ENCODE data around the gene P2RY11. TPM values are rescaled to one million over a fixed set of nuclear protein-coding genes. Genes with fewer than 3 reads are reported as not detected.
A peak's percentile ranks its signal among the peaks of the same experiment; 100 is the strongest.

The P2RY11 gene
- total RNA-seq, 1 donor from 2014 or later, result 31.2 TPM

DNA sequence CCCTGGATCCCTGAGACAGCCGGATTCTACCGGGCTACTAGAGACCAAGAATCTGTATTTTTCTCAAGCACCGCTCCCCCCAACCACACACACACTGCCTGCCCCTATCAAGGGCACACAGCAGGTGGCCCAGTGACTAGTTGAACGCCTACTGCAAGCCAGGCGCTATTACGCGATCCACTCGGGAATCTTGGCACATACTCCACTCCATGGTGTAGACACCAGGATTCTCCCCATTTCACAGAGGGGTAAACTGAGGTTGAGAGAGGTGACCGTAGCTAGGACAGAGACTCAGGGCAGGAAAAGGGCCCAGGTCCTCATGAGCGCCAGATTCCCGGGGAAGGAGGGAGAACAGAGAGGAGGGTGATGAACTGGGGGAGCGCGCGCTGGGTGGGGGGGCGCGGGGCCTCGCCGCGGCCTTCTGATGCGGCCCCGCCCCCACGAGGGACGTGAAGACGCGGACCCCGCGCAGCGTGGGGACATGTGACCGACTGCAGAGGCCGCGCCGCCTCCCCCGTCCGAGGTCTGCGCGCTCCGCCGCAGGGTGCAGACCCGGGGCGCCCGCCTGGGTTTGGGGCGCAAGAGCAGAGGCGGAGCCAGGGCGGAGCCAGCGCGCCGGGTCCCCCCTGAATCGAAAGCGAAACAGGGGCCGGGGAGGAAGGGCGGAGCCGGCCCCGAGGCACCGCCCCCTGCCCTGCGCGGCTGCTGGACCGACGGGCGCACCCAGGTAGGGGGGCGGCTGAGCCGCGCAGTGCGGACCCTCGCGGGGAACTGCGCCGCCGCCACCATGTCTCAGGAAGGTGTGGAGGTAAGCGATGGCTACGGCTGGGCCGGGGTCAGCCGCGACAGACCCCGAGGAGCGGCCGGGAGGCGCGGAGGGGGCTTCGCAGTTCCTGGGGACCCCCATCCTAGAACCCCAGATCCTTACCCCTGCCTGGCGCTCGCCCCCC is 25.6 kb upstream of the P2RY11 start, which contains the start of gene SHFL:
Gene SHFL (plus strand): TSS at position 677 of the 950 bp plus-strand sequence. CDS start 111 bp downstream, at position 788.
- peaks cover 27% of the 10 kb centered on the region for H3K27me3 Mint-ChIP-seq (ENCODE audit: low read depth)

GRCh38 chr19:10086591-10087192 is 24.8 kb upstream of the P2RY11 start:
- no peaks in the 10 kb centered on the region for H3K9me3 Mint-ChIP-seq
- DNase-seq (ENCODE audit: low spot score in 2 of 2, unreplicated experiment in 2 of 2), result no peak
- no peak overlapping the region for H3K27ac Mint-ChIP-seq
- no peaks in the 10 kb centered on the region for H3K4me1 Mint-ChIP-seq
- H3K27me3 Mint-ChIP-seq (ENCODE audit: low read depth), result peaks cover 25% of the 10 kb centered on the region
- peak overlapping the region; percentile 74 for H3K4me3 Mint-ChIP-seq
- TF ChIP-seq CTCF (IDR thresholded peaks at IDR 0.05; ENCODE audit: unreplicated experiment), result no peak
- peaks cover 12% of the 10 kb centered on the region for H3K36me3 Mint-ChIP-seq

More for the DNA sequence above, 25.6 kb upstream of the P2RY11 start, which contains the start of gene SHFL:
- Mint-ChIP-seq H3K36me3 (peaks cover 9% of the 10 kb centered on the region), H3K27ac (no peak within 1 kb of the TSS), H3K9me3 (no peaks in the 10 kb centered on the region), H3K4me1 (no peaks in the 10 kb centered on the region), H3K4me3 (peak within 1 kb of the TSS; percentile 74)
- peak; percentile 60 to 73 for DNase-seq (ENCODE audit: low spot score in 2 of 2, unreplicated experiment in 2 of 2)
- TF ChIP-seq CTCF (IDR thresholded peaks at IDR 0.05; ENCODE audit: unreplicated experiment), result no peak

- DNase-seq (ENCODE audit: low spot score in 2 of 2, unreplicated experiment in 2 of 2), result no peak
- Mint-ChIP-seq H3K27ac (peak overlapping the region; percentile 11), H3K4me3 (peak overlapping the region; percentile 74), H3K4me1 (no peaks in the 10 kb centered on the region), H3K9me3 (no peaks in the 10 kb centered on the region), H3K27me3 (ENCODE audit: low read depth) (peaks cover 25% of the 10 kb centered on the region), H3K36me3 (peaks cover 16% of the 10 kb centered on the region)
- TF ChIP-seq CTCF (IDR thresholded peaks at IDR 0.05; ENCODE audit: unreplicated experiment), result no peak
Measured at GRCh38 chr19:10087296-10088061, 24.0 kb upstream of the P2RY11 start.

- H3K4me3 Mint-ChIP-seq, result no peak overlapping the region
- no peaks in the 10 kb centered on the region for H3K4me1 Mint-ChIP-seq
- DNase-seq (ENCODE audit: low spot score in 2 of 2, unreplicated experiment in 2 of 2), result no peak
- H3K36me3 Mint-ChIP-seq, result peaks cover 21% of the 10 kb centered on the region
- no peak for TF ChIP-seq CTCF (IDR thresholded peaks at IDR 0.05; ENCODE audit: unreplicated experiment)
- peaks cover 17% of the 10 kb centered on the region for H3K27me3 Mint-ChIP-seq (ENCODE audit: low read depth)
- no peak overlapping the region for H3K27ac Mint-ChIP-seq
- peaks cover 5% of the 10 kb centered on the region for H3K9me3 Mint-ChIP-seq
Measured at GRCh38 chr19:10088949-10089554, 22.4 kb upstream of the P2RY11 start.

GRCh38 chr19:10089801-10090375 is 21.6 kb upstream of the P2RY11 start:
- H3K4me3 Mint-ChIP-seq, result no peak overlapping the region
- peaks cover 5% of the 10 kb centered on the region for H3K9me3 Mint-ChIP-seq
- DNase-seq (ENCODE audit: low spot score in 2 of 2, unreplicated experiment in 2 of 2), result no peak
- TF ChIP-seq CTCF (IDR thresholded peaks at IDR 0.05; ENCODE audit: unreplicated experiment), result no peak
- H3K4me1 Mint-ChIP-seq, result no peaks in the 10 kb centered on the region
- peaks cover 21% of the 10 kb centered on the region for H3K36me3 Mint-ChIP-seq
- peaks cover 15% of the 10 kb centered on the region for H3K27me3 Mint-ChIP-seq (ENCODE audit: low read depth)
- no peak overlapping the region for H3K27ac Mint-ChIP-seq
